Panc1 (cell line): ENCODE results near the gene FGF22. TPM values are rescaled to one million over a fixed set of nuclear protein-coding genes. Genes with fewer than 3 reads are reported as not detected.

Experiments used
- ATAC-seq: fragments of 200-7000 bp; cut with Tn5 transposase; 2 replicates; pipeline ENCODE4 v1.9.1; 2020; ENCODE audit warnings: mild to moderate bottlenecking, moderate library complexity
- BruUV-seq: library from RNA; stranded (reverse); fragments of 400-500 nt; replicated peaks from 2 replicates; lab custom pipeline; 2021; lab: Mats Ljungman, UMichigan
- CTCF ChIA-PET: fragments of 300-600 bp; sonication (Branson Sonifier 250); formaldehyde crosslinking; loops from one replicate; lab custom pipeline; 2022; ENCODE audit warnings: antibody characterized with exemption; lab: Charles Lee
- POLR2A ChIA-PET: fragments of 300-600 bp; sonication (Branson Sonifier 250); formaldehyde crosslinking; loops from one replicate; lab custom pipeline; 2022; ENCODE audit warnings: antibody characterized with exemption; lab: Charles Lee
- DNase-seq: peaks from one replicate; pipeline ENCODE4 v3.0.0-alpha.2; 2010; ENCODE audit warnings: low read depth, low spot score
- H3K27ac ChIP-seq: 2 replicates; pipeline ENCODE4 v1.5.1; 2011; ENCODE audit warnings: mild to moderate bottlenecking, low read length, inconsistent platforms
- H3K27me3 ChIP-seq: fragments of 200-500 bp; sonication (Bioruptor generic); 2 replicates; pipeline ENCODE4 v1.6.0; 2014; ENCODE audit warnings: low read length, inconsistent platforms; ENCODE audit not compliant: control insufficient read depth, insufficient read depth
- H3K36me3 ChIP-seq: fragments of 200-500 bp; sonication (Bioruptor generic); 2 replicates; pipeline ENCODE4 v1.5.1; 2014; ENCODE audit warnings: inconsistent platforms, mild to moderate bottlenecking, low read length, moderate library complexity; ENCODE audit not compliant: control insufficient read depth, insufficient read depth
- H3K4me1 ChIP-seq: 2 replicates; pipeline ENCODE4 v1.5.1; 2011; ENCODE audit warnings: inconsistent platforms, mild to moderate bottlenecking, low read length, moderate library complexity; ENCODE audit not compliant: control insufficient read depth, insufficient read depth
- H3K4me3 ChIP-seq, 2 experiments: 2 replicates each; pipeline ENCODE4 v1.5.1; 2011 to 2012; ENCODE audit warnings: low read depth in 2 of 2, low read length in 2 of 2, mild to moderate bottlenecking in 2 of 2, inconsistent platforms in 1 of 2, moderate library complexity in 1 of 2
- H3K9me3 ChIP-seq: fragments of 200-500 bp; sonication (Bioruptor generic); 2 replicates; pipeline ENCODE4 v1.5.1; 2014; ENCODE audit warnings: low read depth, mild to moderate bottlenecking, inconsistent platforms, low read length, moderate library complexity; ENCODE audit not compliant: control insufficient read depth, insufficient read depth
- CTCF ChIP-seq: fragments of 450-650 bp; IDR thresholded peaks from 2 replicates; pipeline ENCODE4 v1.5.1; 2017; ENCODE audit warnings: mild to moderate bottlenecking
- POLR2AphosphoS5 ChIP-seq: IDR thresholded peaks from 2 replicates; pipeline ENCODE4 v1.6.1; 2012; ENCODE audit warnings: mild to moderate bottlenecking, low read depth, low read length, moderate library complexity
- REST ChIP-seq, 2 experiments: IDR thresholded peaks; 2 replicates each; pipeline ENCODE4 v1.6.1; 2011 to 2012; ENCODE audit warnings: low read depth in 2 of 2, control low read depth in 1 of 2, low read length in 1 of 2, mild to moderate bottlenecking in 1 of 2, moderate library complexity in 1 of 2; ENCODE audit not compliant: insufficient read depth in 1 of 2
- SIN3A ChIP-seq: IDR thresholded peaks from 2 replicates; pipeline ENCODE4 v1.6.1; 2012; ENCODE audit warnings: low read depth, mild to moderate bottlenecking, low read length, moderate library complexity, borderline replicate concordance; ENCODE audit not compliant: insufficient read depth
- TCF7L2 ChIP-seq: IDR thresholded peaks from 2 replicates; pipeline ENCODE4 v1.6.1; 2011; ENCODE audit warnings: mild to moderate bottlenecking, low read depth, low read length, inconsistent platforms
- in situ Hi-C: cut with HindIII; loops from 2 replicates; pipeline ENCODE4 v1.10.0; 2016; ENCODE audit warnings: low sequenced_read_pairs, low pct_unique_long_range_greater_than_20kb
- intact Hi-C: fragments of 100-400 bp; cut with micrococcal nuclease; formaldehyde crosslinking; loops from one replicate; pipeline ENCODE4 v1.10.0; 2022; ENCODE audit not compliant: unreplicated experiment
- total RNA-seq: library from RNA; stranded (reverse); gene quantifications from one replicate; pipeline ENCODE4 v1.2.1, GENCODE V29; 2021; ENCODE audit not compliant: unreplicated experiment

The FGF22 gene
- total RNA-seq, 1 experiment from 2014 or later = 0.72 TPM

GRCh38 chr19:670609-671075 lies 31.0 kb downstream of the FGF22 start:
- in situ Hi-C loops = no loop called here
- ChIA-PET POLR2A (no interaction called here), CTCF (interaction anchor here (0.5 kb wide), 1 partner anchor 43 kb away, joined by 6 read pairs; no protein-coding TSS in a partner anchor)
- DNase-seq = no peak
- Histone ChIP-seq H3K27me3 (no peaks in the 10 kb centered on the region), H3K36me3 (no peaks in the 10 kb centered on the region), H3K9me3 (no peaks in the 10 kb centered on the region), H3K27ac (no peak overlapping the region), H3K4me1 (peaks cover 6% of the 10 kb centered on the region), H3K4me3 (no peak overlapping the region)
- peak; percentile 43; the same call in 1 of the 2 replicates for ATAC-seq
- no TSS peak for BruUV-seq
- intact Hi-C loops = loop anchor here (5.0 kb wide), 1 partner anchor 62 kb away; no protein-coding TSS in a partner anchor
- TF ChIP-seq CTCF (no peak), POLR2AphosphoS5 (no peak), TCF7L2 (no peak), SIN3A (no peak), REST (IDR thresholded peaks at IDR 0.05; ENCODE audit: insufficient read depth in 1 of 2, low read depth in 2 of 2, low read length in 1 of 2) (no peak)

GRCh38 chr19:674282-675151 lies 34.8 kb downstream of the FGF22 start:
- in situ Hi-C loops (no loop called here), intact Hi-C loops (loop anchor here (5.0 kb wide), 1 partner anchor 58 kb away; no protein-coding TSS in a partner anchor)
- TF ChIP-seq CTCF (no peak), REST (IDR thresholded peaks at IDR 0.05; ENCODE audit: insufficient read depth in 1 of 2, low read depth in 2 of 2, low read length in 1 of 2) (no peak), TCF7L2 (no peak), POLR2AphosphoS5 (no peak), SIN3A (no peak)

More at GRCh38 chr19:674282-675151, 34.8 kb downstream of the FGF22 start:
- no peaks in the 10 kb centered on the region for H3K9me3 ChIP-seq
- POLR2A ChIA-PET = interaction anchor here (0.7 kb wide), 1 partner anchor 301 kb away, joined by 6 read pairs; no protein-coding TSS in a partner anchor
- H3K27me3 ChIP-seq = no peaks in the 10 kb centered on the region
- H3K4me3 ChIP-seq = no peak overlapping the region
- H3K27ac ChIP-seq = no peak overlapping the region
- ATAC-seq (no peak), DNase-seq (no peak)
- H3K4me1 ChIP-seq = peaks cover 22% of the 10 kb centered on the region
- BruUV-seq = no TSS peak
- no peaks in the 10 kb centered on the region for H3K36me3 ChIP-seq
- CTCF ChIA-PET = interaction anchor here (1.0 kb wide), 1 partner anchor 60 kb away, joined by 4 read pairs; no protein-coding TSS in a partner anchor
